Transverse colon (tissue), 4 donors: ENCODE data around the gene ASB8. TPM values are rescaled to one million over a fixed set of nuclear protein-coding genes. Genes with fewer than 3 reads are reported as not detected.

Experiments
- DNase-seq: peaks from one replicate; pipeline ENCODE4 v3.0.0-alpha.2; 2019
- H3K27ac ChIP-seq, 4 donors: fragments of 200-600 bp; sonication (generic); 2 replicates each; pipeline ENCODE4 v1.5.1; 2016 to 2018; ENCODE audit warnings: inconsistent platforms in 4 of 4
- H3K27me3 ChIP-seq: fragments of 200-600 bp; sonication (generic); 2 replicates; pipeline ENCODE4 v1.5.1; 2017; ENCODE audit warnings: inconsistent platforms
- H3K36me3 ChIP-seq, 4 donors: fragments of 200-600 bp; sonication (generic); 2 replicates each; pipeline ENCODE4 v1.5.1; 2017 to 2019; ENCODE audit warnings: inconsistent platforms in 4 of 4
- H3K4me1 ChIP-seq, 4 donors: fragments of 200-600 bp; sonication (generic); 2 replicates each; pipeline ENCODE4 v1.5.1; 2017 to 2020; ENCODE audit warnings: inconsistent platforms in 4 of 4
- H3K4me3 ChIP-seq, 4 donors: fragments of 200-600 bp; sonication (generic); 1 replicate in 1 of 4; 2 replicates in 3 of 4; pipeline versions ENCODE4 v1.5.1 to v1.6.1; 2017 to 2019; ENCODE audit warnings: inconsistent platforms in 4 of 4
- H3K9me3 ChIP-seq, 2 donors: fragments of 200-600 bp; sonication (generic); 2 replicates each; pipeline ENCODE4 v1.5.1; 2017 to 2019; ENCODE audit warnings: inconsistent platforms in 2 of 2
- CTCF ChIP-seq, 5 experiments: fragments of 200-600 bp in 3 of 5; fragments of 450-650 bp in 2 of 5; sonication (generic) in 3 of 5; IDR thresholded peaks; 1 replicate in 2 of 5; 2 replicates in 3 of 5; pipeline ENCODE4 v1.5.1; 2016 to 2017; ENCODE audit warnings: antibody characterized with exemption in 5 of 5, inconsistent platforms in 3 of 5, mild to moderate bottlenecking in 2 of 5, moderate library complexity in 1 of 5
- EP300 ChIP-seq: sonication (generic); formaldehyde crosslinking; IDR thresholded peaks from one replicate; pipeline ENCODE4 v1.6.1; 2017; ENCODE audit warnings: antibody characterized with exemption, low read depth
- POLR2A ChIP-seq: fragments of 450-650 bp; IDR thresholded peaks from one replicate; pipeline ENCODE4 v1.6.1; 2016; ENCODE audit warnings: antibody characterized with exemption, mild to moderate bottlenecking, moderate library complexity
- POLR2AphosphoS5 ChIP-seq, 3 donors: sonication (generic); formaldehyde crosslinking; IDR thresholded peaks; one replicate each; pipeline ENCODE4 v1.6.1; 2016; ENCODE audit warnings: antibody characterized with exemption in 3 of 3
- WGBS, 2 donors: methylation state at CpG; one replicate each; pipeline ENCODE4 v1.1.5; 2018; ENCODE audit warnings: low coverage in 1 of 2; 5-methylcytosine and 5-hydroxymethylcytosine counted together
- in situ Hi-C, 4 donors: fragments of 200-750 bp; cut with MboI; loops; one replicate each; pipeline versions ENCODE4 v1.15.0 to v1.15.1; 2017; ENCODE audit warnings: low sequenced_read_pairs in 3 of 4, low pct_ligation_motif_present in 1 of 4, low pct_unique_long_range_greater_than_20kb in 1 of 4
- intact Hi-C: fragments of 100-400 bp; cut with DNase I; formaldehyde crosslinking; loops from one replicate; pipeline ENCODE4 v1.15.1; 2023; ENCODE audit warnings: low total_unique reads
- total RNA-seq, 4 donors: library from RNA; depleted of rRNA; stranded (reverse); fragments of >200 nt; gene quantifications; one replicate each; pipeline ENCODE4 v1.1.0, GENCODE V29; 2016

ASB8 gene
- total RNA-seq, 4 donors from 2014 or later: 13.3 to 39.0 (median 23.3) TPM

GRCh38 chr12:48106681-48107613, 50.4 kb downstream of the ASB8 start:
- Histone ChIP-seq H3K9me3 (no peaks in the 10 kb centered on the region), H3K36me3 (no peaks in the 10 kb centered on the region), H3K4me3 (peak overlapping the region in 3 of 4 donors; percentile 84 to 91 (median 90)), H3K27me3 (no peaks in the 10 kb centered on the region), H3K27ac (peak overlapping the region; percentile 90 to 94 (median 93)), H3K4me1 (peaks cover 8 to 21% (median 17%) of the 10 kb centered on the region in 4 donors)
- intact Hi-C loops (loop anchor here (10.0 kb wide), 1 partner anchor 48 kb away; the partner anchor contains the start of gene ASB8), in situ Hi-C loops (loop anchor here in 1 of 4 donors (10.0 kb wide), 1 partner anchor 58 kb away; no protein-coding TSS in a partner anchor)
- DNase-seq: no peak
- TF ChIP-seq POLR2A (no peak), EP300 (no peak), POLR2AphosphoS5 (IDR thresholded peaks at IDR 0.05) (no peak), CTCF (IDR thresholded peaks at IDR 0.05) (no peak)
- WGBS, 2 donors: 58 to 61% methylated on average over 4 to 5 of the region's 5 CpGs

- peak; percentile 90 for DNase-seq
- Histone ChIP-seq H3K27me3 (no peaks in the 10 kb centered on the region), H3K4me3 (peak within 1 kb of the TSS; percentile 83 to 91 (median 87)), H3K27ac (peak within 1 kb of the TSS; percentile 90 to 94 (median 93)), H3K9me3 (no peaks in the 10 kb centered on the region), H3K4me1 (peaks cover 8 to 21% (median 17%) of the 10 kb centered on the region in 4 donors), H3K36me3 (no peaks in the 10 kb centered on the region)
- 0% methylated on average over 8 to 53 of the region's 53 CpGs for WGBS, 2 donors
- TF ChIP-seq POLR2A: peak; percentile 38
- peak; percentile 15 to 64 (median 57) for TF ChIP-seq POLR2AphosphoS5 (IDR thresholded peaks at IDR 0.05)
- no peak for TF ChIP-seq EP300
- peak; percentile 23 to 77 (median 34) for TF ChIP-seq CTCF (IDR thresholded peaks at IDR 0.05)
- intact Hi-C loops (loop anchor here (10.0 kb wide), 1 partner anchor 49 kb away; the partner anchor contains the start of gene ASB8), in situ Hi-C loops (loop anchor here in 1 of 4 donors (10.0 kb wide), 1 partner anchor 59 kb away; no protein-coding TSS in a partner anchor)
Measured at GRCh38 chr12:48105867-48106680, 51.2 kb downstream of the ASB8 start, which contains the start of gene SENP1. Gene SENP1, minus strand, starts transcription at chr12:48106079. Its CDS starts 4,607 bp downstream, at chr12:48101472.

GRCh38 chr12:48105321-48105866, 51.9 kb downstream of the ASB8 start:
- H3K9me3 ChIP-seq: no peaks in the 10 kb centered on the region
- H3K4me3 ChIP-seq: peak overlapping the region; percentile 83 to 91 (median 87)
- peaks cover 8 to 21% (median 17%) of the 10 kb centered on the region in 4 donors for H3K4me1 ChIP-seq
- no peak for DNase-seq
- TF ChIP-seq POLR2AphosphoS5 (IDR thresholded peaks at IDR 0.05) (no peak), EP300 (no peak), CTCF (IDR thresholded peaks at IDR 0.05) (no peak), POLR2A (no peak)
- in situ Hi-C loops: loop anchor here in 1 of 4 donors (10.0 kb wide), 1 partner anchor 59 kb away; no protein-coding TSS in a partner anchor
- H3K27ac ChIP-seq: peak overlapping the region; percentile 90 to 94 (median 93)
- 1 to 3% methylated on average over 8 to 29 of the region's 30 CpGs for WGBS, 2 donors
- intact Hi-C loops: loop anchor here (10.0 kb wide), 1 partner anchor 49 kb away; the partner anchor contains the start of gene ASB8
- H3K36me3 ChIP-seq: no peaks in the 10 kb centered on the region
- H3K27me3 ChIP-seq: no peaks in the 10 kb centered on the region
